Germinal center (tissue), 1 donor: ENCODE measurements around the gene EPHA2.
"Not testable (repeated sequence)": the region's sequence is repeated elsewhere in the genome, so short reads cannot be mapped to it uniquely, and the experiment has no call there.

Experiments
- DNase-seq: peaks from one replicate; pipeline ENCODE4 v3.0.0; 2012; ENCODE audit warnings: mixed read lengths, low spot score

Gene EPHA2

DNA sequence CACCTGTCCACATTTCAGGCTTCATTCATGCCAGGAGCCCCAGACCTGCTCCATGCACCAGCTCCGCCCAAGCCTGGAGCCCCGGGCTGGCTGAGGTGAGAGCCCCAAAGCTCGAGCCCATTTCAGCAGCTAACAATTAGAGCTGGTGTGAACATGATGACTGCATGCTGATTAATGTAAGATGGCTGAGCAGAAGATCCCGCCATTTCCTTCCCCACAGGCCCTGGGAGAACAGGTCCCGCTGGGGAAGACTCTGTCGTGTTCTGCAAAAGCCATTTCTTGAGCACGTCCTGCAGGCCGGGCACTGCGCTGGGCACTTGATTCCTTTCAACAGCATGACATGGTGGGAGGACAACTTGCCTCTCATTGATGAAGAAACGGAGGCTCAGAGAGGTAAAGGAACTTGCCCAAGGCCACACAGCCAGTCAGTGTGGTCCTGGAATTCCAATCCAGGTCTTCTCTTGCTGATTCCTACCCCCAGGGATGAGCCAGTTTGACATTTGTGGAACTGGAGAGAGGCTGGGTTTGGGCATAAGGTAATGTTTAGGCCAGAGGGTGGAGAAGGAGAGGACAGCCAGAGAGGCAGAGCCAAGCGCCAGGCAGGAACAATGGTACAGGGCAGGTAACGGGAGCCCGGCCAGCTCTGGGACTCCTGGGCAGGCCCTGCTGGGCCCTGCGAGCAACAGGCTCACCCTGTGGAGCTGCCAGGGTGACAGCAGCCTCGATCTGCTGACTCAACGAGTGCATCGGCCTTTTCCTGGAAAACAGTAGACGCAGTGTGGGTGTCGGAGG lies 28.1 kb upstream of the EPHA2 start:
- DNase-seq = no peak

DNA sequence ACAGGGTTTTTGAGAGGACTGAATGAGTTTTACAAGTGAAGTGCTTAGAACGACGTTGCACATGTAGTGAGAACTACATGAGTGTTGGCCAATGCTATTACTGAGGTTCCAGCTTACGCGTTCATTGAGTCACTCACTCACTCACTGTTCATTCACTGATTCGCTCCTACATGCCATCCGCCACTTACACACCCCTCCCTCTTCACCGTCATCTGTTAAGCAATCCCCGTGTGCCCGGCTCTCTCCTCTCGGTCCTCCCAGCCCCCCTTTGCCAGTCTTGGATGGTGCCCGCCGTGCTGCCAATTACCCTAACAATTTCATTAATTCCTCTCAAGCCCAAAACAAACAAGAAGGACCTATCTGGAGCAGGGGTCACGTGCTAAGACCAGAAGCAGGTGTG lies 27.3 kb upstream of the EPHA2 start:
- DNase-seq = no peak

GRCh38 chr1:16181887-16182719 lies 26.2 kb upstream of the EPHA2 start:
- DNase-seq = no peak

- DNase-seq = no peak
These were observed 24.5 kb upstream of the EPHA2 start for GRCh38 chr1:16180291-16180824.

GRCh38 chr1:16178596-16179497 lies 23.0 kb upstream of the EPHA2 start:
- DNase-seq = no peak

GRCh38 chr1:16177306-16177705 lies 21.4 kb upstream of the EPHA2 start:
- DNase-seq = no peak

GRCh38 chr1:16176653-16177052 lies 20.8 kb upstream of the EPHA2 start:
- DNase-seq = no peak

DNA sequence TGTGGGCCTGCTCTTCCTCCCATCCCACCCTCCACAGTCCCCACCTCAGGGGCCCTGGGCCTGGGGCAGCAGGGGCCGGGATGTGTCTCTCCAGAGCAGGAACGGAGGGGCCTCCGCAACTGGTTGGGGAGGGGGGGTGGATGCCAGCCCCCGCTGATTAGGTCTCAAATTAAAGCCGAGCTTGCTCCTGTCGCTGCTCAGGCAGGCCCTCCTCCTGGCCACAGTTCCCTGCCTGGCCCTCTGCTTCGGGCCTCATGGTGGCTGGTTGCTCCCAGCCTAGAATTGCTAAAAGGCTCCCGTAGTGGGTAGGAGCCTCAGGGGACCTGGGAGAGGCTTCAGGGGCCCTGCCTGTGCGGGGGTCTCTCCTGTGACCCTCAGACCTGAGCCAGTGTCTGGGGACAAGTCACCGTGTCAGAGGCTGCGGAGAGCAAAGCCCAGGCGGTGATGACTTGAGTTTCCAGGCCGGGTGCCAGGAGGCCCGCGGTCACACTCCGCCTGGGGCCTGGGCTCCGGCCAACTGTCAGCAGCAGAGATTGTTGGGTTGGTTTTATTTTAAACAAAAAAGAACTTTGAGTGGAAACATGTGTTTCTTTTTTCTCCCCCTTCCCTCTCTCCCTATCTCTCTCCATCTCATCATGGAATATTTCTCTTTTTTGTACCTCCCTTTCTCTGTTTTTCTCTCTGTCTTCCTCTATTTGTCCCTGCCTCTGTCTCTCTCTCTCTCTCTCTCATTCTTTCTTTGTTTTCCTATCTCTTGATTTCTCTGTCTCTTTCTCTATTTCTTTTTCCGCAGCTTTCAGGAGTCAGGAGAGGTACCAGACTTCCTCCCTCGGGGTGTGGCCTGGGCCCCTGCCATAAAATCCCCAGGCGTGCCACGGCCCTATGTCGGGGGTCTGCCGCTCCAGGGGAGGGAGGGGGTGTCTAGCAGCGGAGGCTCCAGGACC lies 20.0 kb upstream of the EPHA2 start:
- no peak for DNase-seq

GRCh38 chr1:16174886-16175598 lies 19.2 kb upstream of the EPHA2 start:
- no peak for DNase-seq

DNA sequence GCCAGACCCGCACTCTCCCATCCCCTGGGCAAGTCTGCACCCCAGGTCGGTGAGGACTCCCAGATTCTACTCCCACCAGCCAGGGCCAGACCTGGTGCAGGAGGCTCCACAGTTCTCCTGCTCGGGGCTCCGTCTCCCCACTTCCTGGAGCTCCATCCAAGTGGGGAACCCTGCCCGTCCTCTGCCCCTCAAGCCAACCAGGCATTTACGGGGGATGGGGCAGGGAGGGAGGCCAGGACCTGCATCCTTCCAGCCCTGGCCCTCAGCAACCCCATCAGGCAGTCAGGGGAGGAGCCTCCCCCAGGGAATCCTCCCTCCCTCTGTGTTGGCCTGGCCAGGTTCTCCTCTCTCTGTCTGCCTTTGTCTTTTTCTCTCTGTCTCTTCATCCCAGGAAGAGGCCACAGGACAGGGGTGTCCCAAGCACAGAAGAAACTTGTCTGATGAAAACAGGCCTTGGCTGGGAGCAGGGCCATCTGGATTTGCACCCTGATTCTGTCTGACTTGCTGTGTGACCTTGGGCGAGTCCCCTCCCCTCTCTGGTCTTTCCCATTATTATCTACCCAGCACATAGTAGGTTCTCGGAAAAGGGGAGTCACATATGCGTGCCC lies 18.5 kb upstream of the EPHA2 start:
- no peak for DNase-seq

DNA sequence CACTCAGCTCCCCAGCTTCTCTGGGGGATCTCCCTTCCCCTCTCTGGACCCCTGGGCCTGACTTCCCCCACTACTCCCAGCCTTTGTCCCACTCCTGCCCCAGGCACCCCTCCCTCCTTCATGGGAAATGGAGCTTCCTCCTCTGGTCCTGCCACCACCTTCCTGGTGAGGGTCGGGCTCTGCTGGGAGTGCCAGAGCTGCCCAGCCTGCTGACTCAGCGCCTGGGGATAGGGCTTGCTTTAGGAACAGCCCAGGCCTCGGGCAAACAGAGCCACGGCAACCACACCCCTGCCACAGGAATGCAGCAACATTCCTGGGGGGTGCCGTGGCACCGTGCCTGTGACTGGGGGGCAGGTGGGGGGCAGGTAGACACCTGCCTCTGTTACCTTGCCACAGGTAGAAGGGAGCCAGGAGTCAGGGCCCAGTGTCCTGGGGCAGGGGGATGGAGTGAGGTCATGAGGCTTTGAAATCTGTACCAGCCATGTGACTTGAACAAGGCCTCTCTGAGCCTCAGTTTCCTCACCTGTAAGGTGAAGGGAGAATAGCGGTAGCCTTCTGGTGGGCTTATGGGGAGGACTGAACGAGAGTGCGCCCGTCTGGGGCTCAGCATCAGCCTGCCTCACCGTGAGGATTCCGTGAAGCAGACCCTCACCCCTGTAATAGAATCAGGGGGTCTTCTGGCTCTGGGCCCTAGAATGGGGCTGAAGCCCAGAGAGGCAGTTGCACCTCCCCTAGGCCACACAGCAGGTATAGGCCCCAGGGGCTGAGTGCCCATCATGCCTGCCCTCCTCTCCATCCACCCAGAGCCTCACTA lies 17.8 kb upstream of the EPHA2 start:
- DNase-seq = no peak

GRCh38 chr1:16172964-16173446 lies 17.1 kb upstream of the EPHA2 start:
- no peak for DNase-seq

DNA sequence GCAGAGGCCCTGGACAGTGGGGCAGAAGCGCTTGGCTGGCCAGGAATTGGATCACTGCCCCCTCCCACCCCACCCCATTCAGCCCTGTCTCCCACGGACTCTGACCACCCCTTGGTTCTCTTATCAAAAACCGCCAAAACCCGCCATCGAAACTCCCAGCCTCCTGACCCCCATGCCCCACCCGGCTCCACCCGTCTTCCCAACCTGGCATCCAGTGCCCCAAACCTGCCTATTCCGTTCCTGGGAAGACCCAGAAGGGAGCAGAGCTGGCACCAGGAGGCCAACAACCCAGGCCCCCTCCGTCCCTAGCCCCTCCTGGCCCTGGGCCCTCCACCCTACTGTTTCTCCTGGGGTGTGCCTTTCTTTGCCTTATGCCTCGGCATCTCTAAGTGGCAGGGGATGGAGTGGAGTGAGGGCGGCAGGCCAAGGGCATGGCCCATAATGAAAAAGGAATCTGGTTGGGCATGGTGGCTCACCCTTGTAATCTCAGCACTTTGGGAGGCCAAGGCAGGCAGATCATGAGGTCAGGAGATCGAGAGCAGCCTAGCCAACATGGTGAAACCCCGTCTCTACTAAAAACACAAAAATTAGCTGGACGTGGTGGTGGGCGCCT lies 16.5 kb upstream of the EPHA2 start:
- no peak for DNase-seq

DNA sequence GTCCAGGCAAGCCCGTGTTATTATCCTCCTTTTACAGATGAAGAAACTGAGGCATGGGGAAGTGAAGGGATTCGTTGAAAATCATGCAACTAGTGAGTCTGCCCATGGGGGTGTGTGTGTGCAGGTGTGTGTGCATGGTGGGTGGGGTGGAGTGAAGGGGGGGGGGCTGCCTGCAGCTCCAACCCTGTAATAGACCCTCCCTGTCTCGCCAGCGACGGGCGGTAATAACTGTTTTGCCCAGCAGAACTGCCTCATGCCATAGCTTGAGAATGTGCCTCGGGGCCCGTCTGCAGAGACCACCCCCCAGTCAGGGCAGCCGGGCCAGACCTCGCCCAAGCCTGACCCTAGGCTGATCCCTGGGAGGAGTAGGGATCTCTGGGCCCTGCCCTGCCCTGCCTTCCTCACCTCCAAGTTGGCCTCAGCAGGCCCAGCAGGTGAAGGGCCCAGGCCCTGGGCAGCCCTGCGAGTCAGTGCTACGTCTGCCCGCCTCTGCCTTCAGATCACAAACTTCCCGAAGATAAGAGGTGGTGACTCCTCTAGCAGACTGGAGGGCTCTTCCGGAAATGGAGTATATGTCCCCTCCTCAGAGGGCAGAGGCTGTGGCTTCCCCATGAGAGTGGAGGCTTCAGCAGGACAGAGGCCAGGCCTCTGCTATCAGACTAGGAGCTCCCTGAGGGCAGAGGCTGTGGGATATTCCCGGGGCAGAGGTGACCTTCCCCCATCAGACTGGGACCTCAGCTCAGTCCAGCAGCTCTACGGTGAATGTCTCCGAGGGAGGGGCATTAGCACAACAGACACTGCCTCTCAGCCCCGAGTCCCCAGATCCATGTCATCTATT lies 15.7 kb upstream of the EPHA2 start:
- DNase-seq = no peak

DNA sequence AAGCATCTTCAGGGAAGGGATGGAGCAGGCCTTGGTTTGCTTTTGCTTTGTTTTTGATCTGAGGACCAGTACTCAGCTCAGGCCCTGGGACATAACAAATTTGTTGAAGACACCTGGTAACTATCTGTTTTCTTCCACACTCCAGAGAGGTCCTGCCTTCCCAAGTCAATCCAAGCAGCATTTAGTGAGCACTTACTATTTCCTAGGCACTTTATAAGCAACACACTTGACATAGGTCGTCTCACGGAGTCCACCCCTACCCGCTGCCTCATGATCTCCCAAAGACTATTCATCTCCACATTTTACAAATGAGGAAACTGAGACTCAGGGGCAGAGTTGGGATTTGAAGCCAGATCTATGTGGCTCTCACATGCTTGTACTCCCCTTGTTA lies 14.4 kb upstream of the EPHA2 start:
- DNase-seq = no peak

- DNase-seq = no peak
These were observed 12.9 kb upstream of the EPHA2 start for GRCh38 chr1:16168622-16169360.

- not testable (repeated sequence) for DNase-seq
These were observed 12.3 kb upstream of the EPHA2 start for GRCh38 chr1:16168144-16168495.
